ENCODE results near the gene C22orf39.

GRCh38 chr22:19492504-19493174 lies 45.1 kb upstream of the C22orf39 start:
- no peak for TF ChIP-seq POLR2A (IDR thresholded peaks at IDR 0.05; ENCODE audit: low read depth, low read length)
- no peak for TF ChIP-seq POLR2AphosphoS5 (IDR thresholded peaks at IDR 0.05; ENCODE audit: low read depth, low read length)
- no peak for TF ChIP-seq TAF1 (IDR thresholded peaks at IDR 0.05; ENCODE audit: low read depth, low read length)
